Inflammatory macrophage treated with lipopolysaccharide for 4 hours (primary cell): ENCODE measurements around the gene SMURF2.

Experiments used
- DNase-seq: peaks from one replicate; pipeline ENCODE4 v3.0.0-alpha.2; 2020

SMURF2 gene

GRCh38 chr17:64533784-64534183 is 128.3 kb downstream of the SMURF2 start:
- no peak for DNase-seq

GRCh38 chr17:64532409-64532808 is 129.7 kb downstream of the SMURF2 start:
- DNase-seq, result no peak

GRCh38 chr17:64531955-64532371 is 130.1 kb downstream of the SMURF2 start:
- DNase-seq, result no peak

- DNase-seq, result no peak
Measured at GRCh38 chr17:64529221-64529620, 132.9 kb downstream of the SMURF2 start.

GRCh38 chr17:64527914-64528313 is 134.2 kb downstream of the SMURF2 start:
- no peak for DNase-seq

- no peak for DNase-seq
Measured at GRCh38 chr17:64520359-64520758, 141.7 kb downstream of the SMURF2 start.

- no peak for DNase-seq
Measured at GRCh38 chr17:64519601-64520000, 142.5 kb downstream of the SMURF2 start.

GRCh38 chr17:64515829-64516228 is 146.3 kb downstream of the SMURF2 start:
- no peak for DNase-seq

GRCh38 chr17:64515419-64515818 is 146.7 kb downstream of the SMURF2 start:
- no peak for DNase-seq

- no peak for DNase-seq
Measured at GRCh38 chr17:64509179-64509578, 152.9 kb downstream of the SMURF2 start.

- no peak for DNase-seq
Measured at GRCh38 chr17:64508683-64509082, 153.4 kb downstream of the SMURF2 start.

GRCh38 chr17:64507413-64507782 is 154.7 kb downstream of the SMURF2 start:
- DNase-seq, result peak; percentile 61

- DNase-seq, result peak; percentile 97
Measured at GRCh38 chr17:64506576-64507412, 155.3 kb downstream of the SMURF2 start, which contains the start of gene CEP95. CEP95 (plus strand) TSS chr17:64506977; CDS start chr17:64507098, 121 bp downstream.

- peak; percentile 98 for DNase-seq
Measured at GRCh38 chr17:64506201-64506575, 155.9 kb downstream of the SMURF2 start, which contains the start of gene DDX5. DDX5 (minus strand) TSS chr17:64506289; CDS start chr17:64506119, 170 bp downstream.

GRCh38 chr17:64505340-64506200 is 156.5 kb downstream of the SMURF2 start:
- peak; percentile 93 for DNase-seq

- DNase-seq, result no peak
Measured at GRCh38 chr17:64504769-64505339, 157.3 kb downstream of the SMURF2 start.

GRCh38 chr17:64503821-64504768 is 158.0 kb downstream of the SMURF2 start:
- no peak for DNase-seq

- DNase-seq, result no peak
Measured at GRCh38 chr17:64503341-64503740, 158.8 kb downstream of the SMURF2 start.

GRCh38 chr17:64502809-64503208 is 159.3 kb downstream of the SMURF2 start:
- DNase-seq, result no peak

GRCh38 chr17:64502021-64502420 is 160.1 kb downstream of the SMURF2 start:
- DNase-seq, result no peak

GRCh38 chr17:64500862-64501765 is 161.0 kb downstream of the SMURF2 start:
- no peak for DNase-seq
